ENCODE results near the gene NFAM1.

The NFAM1 gene

DNA sequence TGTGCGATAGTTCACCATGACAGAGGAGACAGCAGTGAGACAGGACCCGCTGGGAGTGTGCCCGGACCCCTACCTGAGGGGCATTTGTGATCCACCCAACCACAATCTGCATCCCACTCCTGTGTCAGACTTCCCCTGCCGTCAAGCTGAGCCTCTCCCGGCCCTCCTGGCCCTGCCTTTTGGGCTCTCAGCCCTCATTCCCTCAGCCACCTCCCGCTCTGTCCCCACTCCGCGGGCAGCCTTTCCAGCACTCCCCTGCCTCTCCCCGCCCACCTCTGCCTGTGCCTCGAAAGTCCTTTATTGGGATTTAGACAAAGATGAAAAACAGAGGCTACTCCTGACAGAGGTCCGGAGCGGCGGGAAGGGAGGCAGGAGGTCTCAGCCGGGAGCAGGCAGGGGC is 4.2 kb downstream of the NFAM1 start:
- Histone ChIP-seq H3K4me3 (ENCODE audit: low read depth in 1 of 2, low read length in 2 of 2) (no peak overlapping the region), H3K27ac (ENCODE audit: low read length) (no peak overlapping the region), H3K36me3 (ENCODE audit: control insufficient read depth in 1 of 2, insufficient read depth in 2 of 2, low read length in 2 of 2) (no peaks in the 10 kb centered on the region), H3K9me3 (ENCODE audit: control insufficient read depth in 1 of 2, low read length in 2 of 2) (no peaks in the 10 kb centered on the region), H3K27me3 (ENCODE audit: low read depth, low read length) (no peaks in the 10 kb centered on the region), H3K4me1 (ENCODE audit: control insufficient read depth in 1 of 2, insufficient read depth in 2 of 2, low read length in 2 of 2) (no peaks in the 10 kb centered on the region)

DNA sequence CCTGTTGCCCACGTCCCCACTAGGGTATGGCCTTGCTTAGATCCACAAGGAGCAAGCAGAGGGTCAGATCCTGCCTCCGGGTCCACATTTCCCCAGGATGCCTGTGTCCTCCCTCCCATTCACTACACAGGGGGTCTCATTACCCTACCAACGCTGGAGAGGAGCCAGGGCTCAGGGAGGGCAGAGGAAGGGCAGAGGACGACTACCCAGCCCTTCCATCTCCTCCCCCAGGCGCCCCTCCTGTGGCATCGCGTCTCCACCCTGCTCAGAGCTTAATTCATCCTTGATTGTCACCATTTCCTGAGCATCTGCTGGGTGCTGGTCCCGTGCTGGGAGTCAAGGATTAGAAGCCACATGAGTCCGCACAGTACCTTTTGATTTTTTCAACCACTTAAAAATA is 5.0 kb downstream of the NFAM1 start:
- H3K27ac ChIP-seq (ENCODE audit: low read length), result no peak overlapping the region
- H3K9me3 ChIP-seq (ENCODE audit: control insufficient read depth in 1 of 2, low read length in 2 of 2), result no peaks in the 10 kb centered on the region
- H3K4me3 ChIP-seq (ENCODE audit: low read depth in 1 of 2, low read length in 2 of 2), result no peak overlapping the region
- H3K4me1 ChIP-seq (ENCODE audit: control insufficient read depth in 1 of 2, insufficient read depth in 2 of 2, low read length in 2 of 2), result no peaks in the 10 kb centered on the region
- H3K27me3 ChIP-seq (ENCODE audit: low read depth, low read length), result no peaks in the 10 kb centered on the region
- H3K36me3 ChIP-seq (ENCODE audit: control insufficient read depth in 1 of 2, insufficient read depth in 2 of 2, low read length in 2 of 2), result no peaks in the 10 kb centered on the region

DNA sequence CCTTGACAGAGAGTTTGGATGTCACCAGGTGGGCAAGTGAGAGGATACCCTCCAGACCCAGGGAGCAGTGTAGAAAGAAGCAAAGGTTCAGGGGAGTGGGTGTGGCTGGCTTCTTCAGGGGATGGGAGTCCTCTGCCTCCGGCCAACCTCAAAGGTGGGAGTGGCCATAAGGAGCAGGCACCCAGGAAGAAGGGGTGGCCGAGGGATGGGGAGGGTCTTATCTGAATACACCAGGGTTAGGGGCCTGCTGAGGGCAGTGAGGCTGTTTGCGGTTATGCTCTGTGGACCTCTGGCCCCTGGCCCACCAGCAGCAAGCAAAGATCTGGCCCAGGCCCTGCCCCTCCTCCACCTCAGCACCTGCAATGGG is 6.2 kb downstream of the NFAM1 start:
- Histone ChIP-seq H3K27me3 (ENCODE audit: low read depth, low read length) (no peaks in the 10 kb centered on the region), H3K4me1 (ENCODE audit: control insufficient read depth in 1 of 2, insufficient read depth in 2 of 2, low read length in 2 of 2) (no peaks in the 10 kb centered on the region), H3K27ac (ENCODE audit: low read length) (no peak overlapping the region), H3K9me3 (ENCODE audit: control insufficient read depth in 1 of 2, low read length in 2 of 2) (no peaks in the 10 kb centered on the region), H3K4me3 (ENCODE audit: low read depth in 1 of 2, low read length in 2 of 2) (no peak overlapping the region), H3K36me3 (ENCODE audit: control insufficient read depth in 1 of 2, insufficient read depth in 2 of 2, low read length in 2 of 2) (no peaks in the 10 kb centered on the region)

DNA sequence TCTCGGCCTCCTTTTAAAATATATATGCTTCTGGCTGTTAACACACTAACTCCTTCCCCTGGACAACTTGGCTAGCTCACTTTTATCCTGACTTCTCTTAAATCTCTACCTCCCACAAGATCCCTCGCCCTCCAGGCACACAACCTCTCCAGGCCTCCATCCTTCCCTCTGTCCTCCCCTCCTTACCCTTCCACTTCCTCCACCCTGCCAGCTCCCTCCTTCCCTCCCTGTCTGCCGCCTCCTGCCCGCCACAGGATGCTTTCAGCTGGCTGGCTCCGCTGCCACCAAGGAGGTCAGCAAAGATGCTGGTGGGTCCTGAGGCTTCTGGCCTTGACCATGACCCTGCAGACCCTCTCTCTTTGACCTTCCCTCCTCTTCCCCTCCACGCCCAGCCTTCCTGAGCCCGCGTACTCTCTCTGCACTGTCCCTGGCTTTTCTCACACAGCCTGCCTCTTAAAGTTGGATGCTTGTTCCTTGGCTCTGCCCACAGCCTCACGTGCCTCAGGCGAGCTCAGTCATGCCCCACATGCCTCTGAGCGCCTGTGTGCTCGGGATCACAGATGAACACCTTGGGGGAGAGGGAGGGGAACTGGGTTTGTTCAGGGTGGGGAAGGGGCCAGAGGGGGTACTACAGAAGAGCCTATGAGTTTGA is 6.7 kb downstream of the NFAM1 start:
- H3K27me3 ChIP-seq (ENCODE audit: low read depth, low read length), result no peaks in the 10 kb centered on the region
- H3K36me3 ChIP-seq (ENCODE audit: control insufficient read depth in 1 of 2, insufficient read depth in 2 of 2, low read length in 2 of 2), result no peaks in the 10 kb centered on the region
- no peak overlapping the region for H3K4me3 ChIP-seq (ENCODE audit: low read depth in 1 of 2, low read length in 2 of 2)
- no peaks in the 10 kb centered on the region for H3K9me3 ChIP-seq (ENCODE audit: control insufficient read depth in 1 of 2, low read length in 2 of 2)
- H3K4me1 ChIP-seq (ENCODE audit: control insufficient read depth in 1 of 2, insufficient read depth in 2 of 2, low read length in 2 of 2), result no peaks in the 10 kb centered on the region
- no peak overlapping the region for H3K27ac ChIP-seq (ENCODE audit: low read length)

DNA sequence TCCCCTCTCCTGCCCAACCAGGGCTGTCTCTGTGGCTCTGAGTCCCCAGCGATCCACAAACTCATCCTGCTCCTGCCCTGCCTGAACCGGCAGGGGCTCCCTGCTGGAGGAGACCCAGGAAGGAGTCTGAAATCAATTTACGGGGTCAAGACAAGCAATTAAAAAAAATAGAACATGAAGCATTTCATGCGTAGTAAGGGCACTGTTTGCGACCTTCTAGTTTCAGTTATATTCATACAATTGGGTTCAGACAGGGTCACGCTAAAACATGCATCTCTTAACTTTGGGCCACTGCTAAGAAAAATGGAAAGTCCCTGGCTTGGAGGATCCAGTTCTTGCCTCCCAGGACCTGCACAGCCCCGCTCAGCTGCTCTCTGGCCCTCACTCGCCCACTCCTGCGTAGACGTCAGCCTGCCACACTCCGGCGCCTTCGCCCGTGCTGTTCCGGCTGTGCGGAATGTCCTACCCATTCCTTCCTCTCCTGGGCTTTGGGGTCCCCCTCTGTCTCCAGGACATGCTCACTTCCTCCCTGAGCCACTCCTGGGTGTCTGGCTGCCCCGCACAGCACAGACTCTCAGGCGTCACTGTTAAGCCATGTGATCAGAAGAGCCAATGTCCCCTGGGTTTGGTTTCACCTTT is 12.8 kb downstream of the NFAM1 start:
- H3K36me3 ChIP-seq (ENCODE audit: control insufficient read depth in 1 of 2, insufficient read depth in 2 of 2, low read length in 2 of 2), result no peaks in the 10 kb centered on the region
- H3K4me3 ChIP-seq (ENCODE audit: low read depth in 1 of 2, low read length in 2 of 2), result no peak overlapping the region
- no peaks in the 10 kb centered on the region for H3K4me1 ChIP-seq (ENCODE audit: control insufficient read depth in 1 of 2, insufficient read depth in 2 of 2, low read length in 2 of 2)
- no peaks in the 10 kb centered on the region for H3K27me3 ChIP-seq (ENCODE audit: low read depth, low read length)
- H3K9me3 ChIP-seq (ENCODE audit: control insufficient read depth in 1 of 2, low read length in 2 of 2), result no peaks in the 10 kb centered on the region
- H3K27ac ChIP-seq (ENCODE audit: low read length), result no peak overlapping the region

DNA sequence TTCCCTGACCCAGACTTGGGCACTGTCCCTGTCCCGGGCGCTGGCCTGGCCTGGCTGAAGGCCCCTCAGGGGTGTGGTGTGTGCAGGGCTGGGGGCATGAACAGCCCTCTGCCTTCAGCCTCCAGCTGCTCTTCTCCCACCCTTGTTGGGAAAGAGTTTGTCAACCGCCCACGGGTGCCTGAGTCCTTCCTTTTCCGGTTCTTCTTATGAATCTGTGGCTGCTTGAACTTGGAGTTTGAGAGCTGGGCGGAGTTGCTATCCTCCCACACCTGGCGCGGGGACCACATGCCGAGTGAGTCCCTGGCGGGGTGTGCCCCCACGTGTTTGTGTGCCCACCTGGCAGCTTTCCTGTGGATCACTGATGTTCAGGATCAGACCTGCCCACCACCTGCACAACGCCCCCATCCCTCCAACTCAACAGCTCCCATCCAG is 13.4 kb downstream of the NFAM1 start:
- H3K4me3 ChIP-seq (ENCODE audit: low read depth in 1 of 2, low read length in 2 of 2), result no peak overlapping the region
- H3K27me3 ChIP-seq (ENCODE audit: low read depth, low read length), result no peaks in the 10 kb centered on the region
- H3K9me3 ChIP-seq (ENCODE audit: control insufficient read depth in 1 of 2, low read length in 2 of 2), result no peaks in the 10 kb centered on the region
- no peaks in the 10 kb centered on the region for H3K4me1 ChIP-seq (ENCODE audit: control insufficient read depth in 1 of 2, insufficient read depth in 2 of 2, low read length in 2 of 2)
- H3K27ac ChIP-seq (ENCODE audit: low read length), result no peak overlapping the region
- no peaks in the 10 kb centered on the region for H3K36me3 ChIP-seq (ENCODE audit: control insufficient read depth in 1 of 2, insufficient read depth in 2 of 2, low read length in 2 of 2)

DNA sequence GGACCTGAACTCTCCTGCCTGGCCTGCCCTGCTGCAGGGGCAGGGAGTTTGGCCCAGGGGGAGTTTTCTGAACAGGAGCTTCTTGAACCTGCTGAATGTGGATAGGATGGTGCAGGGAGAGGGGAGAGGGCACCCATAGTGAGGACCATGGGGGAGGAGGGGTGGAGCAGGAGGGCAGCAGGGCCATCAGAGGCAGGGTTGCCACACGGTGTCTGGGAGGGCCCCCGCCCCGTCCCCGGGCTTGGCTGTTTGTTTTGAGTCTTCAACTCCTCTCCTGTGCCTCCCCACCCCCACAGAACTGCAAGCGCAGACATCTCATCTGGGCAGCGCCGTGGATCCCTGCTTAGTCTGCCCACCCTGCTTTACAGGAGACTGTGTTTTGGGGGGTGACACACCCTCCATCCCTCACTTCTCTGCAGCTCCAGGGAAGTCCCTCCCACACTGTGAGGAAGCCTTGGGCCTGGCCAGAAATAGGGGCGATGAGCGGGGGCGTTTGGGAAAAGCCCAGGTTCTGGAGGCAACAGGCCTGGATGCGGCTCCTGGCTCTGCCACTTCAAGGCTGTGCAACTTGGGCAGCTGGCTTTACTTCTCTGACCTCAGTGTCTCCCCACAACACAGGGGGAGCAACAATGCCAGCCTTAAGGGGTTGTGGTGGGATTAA is 14.4 kb downstream of the NFAM1 start:
- peaks cover 0 to 2% of the 10 kb centered on the region in 2 donors for H3K4me1 ChIP-seq (ENCODE audit: control insufficient read depth in 1 of 2, insufficient read depth in 2 of 2, low read length in 2 of 2)
- H3K27me3 ChIP-seq (ENCODE audit: low read depth, low read length), result no peaks in the 10 kb centered on the region
- H3K9me3 ChIP-seq (ENCODE audit: control insufficient read depth in 1 of 2, low read length in 2 of 2), result no peaks in the 10 kb centered on the region
- no peaks in the 10 kb centered on the region for H3K36me3 ChIP-seq (ENCODE audit: control insufficient read depth in 1 of 2, insufficient read depth in 2 of 2, low read length in 2 of 2)
- no peak overlapping the region for H3K27ac ChIP-seq (ENCODE audit: low read length)
- H3K4me3 ChIP-seq (ENCODE audit: low read depth in 1 of 2, low read length in 2 of 2), result no peak overlapping the region

DNA sequence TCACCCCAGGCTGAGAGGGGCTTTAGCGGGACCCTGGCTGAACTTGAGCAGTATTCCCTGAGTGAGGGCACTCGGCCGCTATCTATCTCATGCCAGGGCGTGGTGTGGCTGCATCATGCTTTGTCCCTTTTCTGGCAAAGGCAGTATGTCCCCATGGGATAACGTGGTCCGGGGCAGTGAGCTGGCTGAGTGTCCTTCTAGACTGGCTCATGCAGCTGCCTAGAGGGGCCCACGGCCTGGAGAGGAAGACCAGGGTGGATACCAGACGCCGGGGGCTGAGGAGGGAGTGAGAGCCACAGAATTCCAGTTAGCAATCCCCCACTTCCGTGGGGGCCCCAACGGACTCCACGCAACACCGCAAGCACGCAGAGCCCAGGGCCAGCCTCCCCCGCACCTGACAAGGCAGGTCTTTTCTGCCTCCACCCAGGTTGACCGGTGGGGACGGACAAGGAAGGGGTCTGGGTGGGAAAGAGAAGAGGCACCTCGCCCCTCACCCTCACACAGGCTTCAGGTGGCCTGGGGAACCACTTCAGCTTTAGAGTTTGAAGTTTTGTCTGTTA is 15.5 kb downstream of the NFAM1 start:
- Histone ChIP-seq H3K4me1 (ENCODE audit: control insufficient read depth in 1 of 2, insufficient read depth in 2 of 2, low read length in 2 of 2) (peaks cover 0 to 7% of the 10 kb centered on the region in 2 donors), H3K36me3 (ENCODE audit: control insufficient read depth in 1 of 2, insufficient read depth in 2 of 2, low read length in 2 of 2) (no peaks in the 10 kb centered on the region), H3K9me3 (ENCODE audit: control insufficient read depth in 1 of 2, low read length in 2 of 2) (no peaks in the 10 kb centered on the region), H3K4me3 (ENCODE audit: low read depth in 1 of 2, low read length in 2 of 2) (no peak overlapping the region), H3K27ac (ENCODE audit: low read length) (no peak overlapping the region), H3K27me3 (ENCODE audit: low read depth, low read length) (no peaks in the 10 kb centered on the region)

DNA sequence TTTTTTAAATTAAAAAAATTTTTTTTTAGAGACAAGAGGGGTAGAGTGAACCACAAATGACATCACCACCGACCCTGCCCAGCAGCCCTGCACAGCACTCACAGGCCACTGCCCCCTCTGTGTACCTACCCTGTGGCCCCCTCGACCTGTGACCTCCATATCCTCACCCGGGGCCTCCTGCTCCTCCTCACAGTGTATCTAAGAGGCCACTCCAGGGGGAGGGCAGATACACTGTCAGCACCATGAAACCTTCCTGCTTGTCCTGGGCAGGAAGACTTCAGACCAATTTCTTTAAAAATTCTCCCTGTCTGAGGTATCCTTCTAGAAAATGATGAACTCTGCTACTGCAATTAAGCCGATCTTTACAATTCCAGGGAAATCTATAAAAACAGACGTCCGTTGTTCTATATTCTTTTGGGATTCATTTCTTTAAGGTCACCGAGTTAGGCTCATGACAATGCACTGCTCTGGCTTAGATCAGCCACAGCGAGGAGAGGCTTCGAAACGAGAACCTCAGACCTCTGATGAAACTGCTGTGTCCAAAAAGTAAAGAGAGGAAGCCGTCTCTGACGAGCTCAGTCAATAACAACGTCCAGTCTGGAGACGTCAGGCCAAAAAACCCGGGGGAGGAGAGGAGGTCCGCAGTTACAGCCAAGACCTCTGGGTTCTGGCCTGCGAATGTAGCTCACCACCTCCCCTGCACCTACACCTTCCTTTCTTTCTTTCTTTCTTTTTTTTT is 17.5 kb downstream of the NFAM1 start:
- Histone ChIP-seq H3K4me3 (ENCODE audit: low read depth in 1 of 2, low read length in 2 of 2) (no peak overlapping the region), H3K36me3 (ENCODE audit: control insufficient read depth in 1 of 2, insufficient read depth in 2 of 2, low read length in 2 of 2) (no peaks in the 10 kb centered on the region), H3K4me1 (ENCODE audit: control insufficient read depth in 1 of 2, insufficient read depth in 2 of 2, low read length in 2 of 2) (peaks cover 0 to 7% of the 10 kb centered on the region in 2 donors), H3K27me3 (ENCODE audit: low read depth, low read length) (no peaks in the 10 kb centered on the region), H3K9me3 (ENCODE audit: control insufficient read depth in 1 of 2, low read length in 2 of 2) (no peaks in the 10 kb centered on the region), H3K27ac (ENCODE audit: low read length) (no peak overlapping the region)

DNA sequence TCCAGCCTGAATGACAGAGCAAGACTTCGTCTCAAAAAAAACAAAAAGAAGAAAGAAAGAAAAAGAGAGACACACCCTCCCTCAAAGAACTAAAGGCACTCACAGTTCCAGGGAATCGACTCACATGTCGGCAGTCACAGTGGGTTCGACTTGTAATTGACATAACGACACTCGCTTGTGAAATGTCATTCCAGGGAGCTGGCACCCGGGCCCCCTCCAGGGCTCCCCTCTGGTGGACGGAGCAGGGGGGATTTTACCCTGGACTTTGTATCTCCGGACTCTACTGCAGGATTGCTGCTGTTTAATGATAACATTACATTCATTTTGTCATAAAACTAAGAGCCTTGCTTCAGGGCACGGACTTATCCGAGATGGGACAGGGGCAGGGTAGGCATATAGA is 18.2 kb downstream of the NFAM1 start:
- H3K27ac ChIP-seq (ENCODE audit: low read length), result no peak overlapping the region
- no peaks in the 10 kb centered on the region for H3K27me3 ChIP-seq (ENCODE audit: low read depth, low read length)
- H3K36me3 ChIP-seq (ENCODE audit: control insufficient read depth in 1 of 2, insufficient read depth in 2 of 2, low read length in 2 of 2), result no peaks in the 10 kb centered on the region
- H3K4me1 ChIP-seq (ENCODE audit: control insufficient read depth in 1 of 2, insufficient read depth in 2 of 2, low read length in 2 of 2), result peaks cover 0 to 7% of the 10 kb centered on the region in 2 donors
- no peak overlapping the region for H3K4me3 ChIP-seq (ENCODE audit: low read depth in 1 of 2, low read length in 2 of 2)
- H3K9me3 ChIP-seq (ENCODE audit: control insufficient read depth in 1 of 2, low read length in 2 of 2), result no peaks in the 10 kb centered on the region

DNA sequence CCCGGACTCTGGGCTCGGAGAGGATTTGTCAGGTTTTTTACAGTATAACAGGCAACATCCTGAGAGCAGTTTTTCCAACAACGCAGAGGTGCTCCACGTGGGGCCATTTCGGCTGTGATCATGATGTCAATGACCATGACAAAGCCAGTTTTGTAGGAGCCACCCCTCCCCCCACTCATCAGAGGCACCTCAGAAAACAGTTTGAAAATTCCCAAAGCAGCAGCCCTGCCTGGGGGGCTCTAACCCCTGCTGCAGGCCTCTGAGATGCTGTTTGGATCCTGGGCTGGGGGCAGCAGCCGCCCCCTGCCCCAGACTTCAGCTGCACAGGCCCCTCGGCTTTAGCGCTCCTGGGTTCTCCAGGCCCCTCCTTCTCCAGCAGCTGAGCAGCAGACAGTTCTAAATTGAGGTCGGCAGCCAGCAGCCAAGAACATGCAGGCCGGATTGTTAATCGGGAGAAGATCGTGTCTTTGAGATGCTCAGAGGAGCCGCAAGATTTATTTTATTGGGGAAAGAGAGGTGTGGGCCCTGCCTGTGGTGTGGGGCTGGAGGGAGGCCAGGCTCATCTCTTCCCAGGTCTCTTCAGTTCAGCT is 19.4 kb downstream of the NFAM1 start:
- no peaks in the 10 kb centered on the region for H3K36me3 ChIP-seq (ENCODE audit: control insufficient read depth in 1 of 2, insufficient read depth in 2 of 2, low read length in 2 of 2)
- no peaks in the 10 kb centered on the region for H3K9me3 ChIP-seq (ENCODE audit: control insufficient read depth in 1 of 2, low read length in 2 of 2)
- peaks cover 0 to 7% of the 10 kb centered on the region in 2 donors for H3K4me1 ChIP-seq (ENCODE audit: control insufficient read depth in 1 of 2, insufficient read depth in 2 of 2, low read length in 2 of 2)
- H3K27ac ChIP-seq (ENCODE audit: low read length), result no peak overlapping the region
- H3K4me3 ChIP-seq (ENCODE audit: low read depth in 1 of 2, low read length in 2 of 2), result no peak overlapping the region
- H3K27me3 ChIP-seq (ENCODE audit: low read depth, low read length), result no peaks in the 10 kb centered on the region
